HepG2 (cell line): ENCODE measurements around the gene SERP1. TPM values are rescaled to one million over a fixed set of nuclear protein-coding genes. Genes with fewer than 3 reads are reported as not detected.

ENCODE experiments used
- AGO1 ChIP-seq: fragments of 200-400 bp; formaldehyde crosslinking; IDR thresholded peaks from 2 replicates; pipeline ENCODE4 v1.6.1; 2017; ENCODE audit warnings: mild to moderate bottlenecking, low read depth, low read length, moderate library complexity; ENCODE audit not compliant: poor library complexity, severe bottlenecking
- AGO2 ChIP-seq: fragments of 200-400 bp; formaldehyde crosslinking; optimal IDR thresholded peaks from 2 replicates; pipeline ENCODE3; 2017; ENCODE audit warnings: mild to moderate bottlenecking, low read depth, low read length, moderate library complexity
- FOSL2 ChIP-seq: sonication (generic); formaldehyde crosslinking; IDR thresholded peaks from 2 replicates; pipeline ENCODE4 v1.4.0; 2020; ENCODE audit warnings: missing genetic modification reagents
- GATAD2A ChIP-seq: IDR thresholded peaks from 2 replicates; pipeline ENCODE4 v1.6.1; 2016
- MZF1 ChIP-seq: sonication (generic); formaldehyde crosslinking; IDR thresholded peaks from 2 replicates; pipeline ENCODE4 v1.8.1; 2023; ENCODE audit warnings: mild to moderate bottlenecking, missing genetic modification reagents, borderline replicate concordance
- NFE2 ChIP-seq: sonication (generic); formaldehyde crosslinking; IDR thresholded peaks from 2 replicates; pipeline ENCODE4 v1.4.0; 2020; ENCODE audit warnings: missing genetic modification reagents
- NR2F6 ChIP-seq, 2 experiments: IDR thresholded peaks; 2 replicates each; pipeline ENCODE4 v1.6.1; 2016; ENCODE audit warnings: antibody characterized with exemption in 1 of 2, mild to moderate bottlenecking in 1 of 2
- RORA ChIP-seq: sonication (generic); formaldehyde crosslinking; IDR thresholded peaks from 2 replicates; pipeline ENCODE4 v1.5.0; 2020; ENCODE audit warnings: mild to moderate bottlenecking, missing genetic modification reagents, moderate library complexity
- SALL1 ChIP-seq: sonication (generic); formaldehyde crosslinking; IDR thresholded peaks from 2 replicates; pipeline ENCODE4 v1.8.0; 2022; ENCODE audit warnings: mild to moderate bottlenecking, missing genetic modification reagents
- SP4 ChIP-seq: sonication (generic); formaldehyde crosslinking; IDR thresholded peaks from 2 replicates; pipeline ENCODE4 v1.8.1; 2023; ENCODE audit warnings: mild to moderate bottlenecking, missing genetic modification reagents
- SSRP1 ChIP-seq: IDR thresholded peaks from 2 replicates; pipeline ENCODE4 v1.6.1; 2016; ENCODE audit warnings: control low read depth
- TRIM24 ChIP-seq: sonication (generic); formaldehyde crosslinking; IDR thresholded peaks from 2 replicates; pipeline ENCODE4 v1.8.0; 2022; ENCODE audit warnings: mild to moderate bottlenecking, missing genetic modification reagents
- ZNF292 ChIP-seq: sonication (generic); formaldehyde crosslinking; IDR thresholded peaks from 2 replicates; pipeline ENCODE4 v1.8.1; 2022; ENCODE audit warnings: mild to moderate bottlenecking, low read depth, missing genetic modification reagents, borderline replicate concordance
- ZNF33B ChIP-seq: sonication (generic); formaldehyde crosslinking; IDR thresholded peaks from 2 replicates; pipeline ENCODE4 v1.5.1; 2020; ENCODE audit warnings: mild to moderate bottlenecking, missing genetic modification reagents
- ZNF605 ChIP-seq: sonication (generic); formaldehyde crosslinking; IDR thresholded peaks from 2 replicates; pipeline ENCODE4 v1.8.0; 2022; ENCODE audit warnings: mild to moderate bottlenecking, missing genetic modification reagents
- ZNF616 ChIP-seq: sonication (generic); formaldehyde crosslinking; IDR thresholded peaks from 2 replicates; pipeline ENCODE4 v1.5.0; 2020; ENCODE audit warnings: low read depth, mild to moderate bottlenecking, missing genetic modification reagents
- ZNF839 ChIP-seq: sonication (generic); formaldehyde crosslinking; IDR thresholded peaks from 2 replicates; pipeline ENCODE4 v1.4.0; 2020; ENCODE audit warnings: missing genetic modification reagents, mild to moderate bottlenecking, borderline replicate concordance
- polyA plus RNA-seq, 8 experiments: library from polyadenylated mRNA; depleted of rRNA in 3 of 8; stranded (reverse) in 7 of 8; unstranded in 1 of 8; fragments of >200 nt; fragmentation: Illumina TruSeq in 4 of 8; extraction: Trizol in 4 of 8; gene quantifications; 2 replicates each; pipeline versions ENCODE4 v1.2.1 to v1.2.3, GENCODE V29; 2011 to 2016; ENCODE audit warnings: low read depth in 4 of 8, missing spikeins in 1 of 8, mixed read lengths in 1 of 8; ENCODE audit not compliant: insufficient read depth in 1 of 8
- total RNA-seq, 5 experiments: library from RNA; depleted of rRNA; stranded (reverse); fragments of >200 nt; fragmentation: Illumina TruSeq; extraction: Trizol; gene quantifications; 2 replicates each; pipeline ENCODE4 v1.2.3, GENCODE V29; 2016; ENCODE audit warnings: low read depth in 1 of 5
- TF ChIP-seq, protein P1 (sequence below): sonication (generic); formaldehyde crosslinking; conservative IDR thresholded peaks from 2 replicates; pipeline ENCODE4 v1.4.0; 2020; ENCODE audit warnings: missing genetic modification reagents
- TF ChIP-seq, protein P2 (sequence below): IDR thresholded peaks from 2 replicates; pipeline ENCODE4 v1.6.1; 2012; ENCODE audit warnings: low read depth, low read length, improper control_type of control experiment
- TF ChIP-seq, protein P3 (sequence below): sonication (generic); formaldehyde crosslinking; IDR thresholded peaks from 2 replicates; pipeline ENCODE4 v1.8.0; 2022; ENCODE audit warnings: missing genetic modification reagents, mild to moderate bottlenecking, inconsistent platforms, borderline replicate concordance
- TF ChIP-seq, protein P4 (sequence below): sonication (generic); formaldehyde crosslinking; IDR thresholded peaks from 2 replicates; pipeline ENCODE4 v1.5.0; 2020; ENCODE audit warnings: mild to moderate bottlenecking, missing genetic modification reagents
- TF ChIP-seq, protein P5 (sequence below): IDR thresholded peaks from 2 replicates; pipeline ENCODE4 v1.6.1; 2016; ENCODE audit warnings: low read depth, borderline replicate concordance

Gene SERP1
- total and polyA plus RNA-seq, 2 of the 13 experiments (the other 11 are each of a cell fraction or from before 2014, with no cell fraction given): 61.2 to 95.0 TPM

DNA sequence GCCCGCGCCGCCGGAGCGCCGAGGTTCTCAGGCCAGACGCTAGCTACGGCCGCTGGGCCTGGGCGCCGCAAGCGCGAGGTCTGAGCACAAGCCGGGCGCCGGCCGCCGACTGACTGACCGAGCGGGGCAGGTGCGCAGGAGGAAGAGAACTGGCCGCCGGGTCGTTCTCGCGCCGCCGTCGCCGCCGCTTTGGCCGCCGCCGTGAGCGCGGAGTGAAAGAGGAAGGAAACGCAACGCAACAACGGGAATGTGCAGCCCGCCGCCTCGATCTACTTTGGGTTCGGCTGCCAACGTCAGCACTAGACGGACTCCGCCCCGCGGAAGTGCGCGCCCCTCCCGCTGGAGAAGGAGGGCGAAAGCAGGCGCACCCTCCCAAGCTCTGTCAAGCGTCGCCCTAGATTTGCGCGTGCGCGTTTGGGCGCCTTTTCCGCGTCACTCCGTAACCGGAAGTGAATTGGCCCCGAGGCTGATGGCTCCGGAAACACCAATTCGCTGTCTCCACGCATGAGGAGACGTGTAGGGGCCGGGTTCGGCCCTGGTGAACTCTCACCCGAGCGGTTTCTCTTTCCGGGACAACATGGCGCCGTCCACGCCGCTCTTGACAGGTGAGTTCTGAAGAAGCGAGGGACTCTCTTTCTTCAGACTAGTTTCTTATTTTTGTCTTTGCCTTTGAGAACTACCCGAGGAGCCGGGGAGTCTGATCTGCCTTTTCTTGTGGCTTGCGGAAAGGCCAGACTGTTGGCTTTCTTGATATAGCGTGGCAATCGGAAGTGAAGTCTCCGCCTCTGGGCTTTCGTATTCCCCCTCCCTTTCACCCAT is at the start of gene SERP1, which contains the start of gene EIF2A (continued):
- TF ChIP-seq, protein P1, sequence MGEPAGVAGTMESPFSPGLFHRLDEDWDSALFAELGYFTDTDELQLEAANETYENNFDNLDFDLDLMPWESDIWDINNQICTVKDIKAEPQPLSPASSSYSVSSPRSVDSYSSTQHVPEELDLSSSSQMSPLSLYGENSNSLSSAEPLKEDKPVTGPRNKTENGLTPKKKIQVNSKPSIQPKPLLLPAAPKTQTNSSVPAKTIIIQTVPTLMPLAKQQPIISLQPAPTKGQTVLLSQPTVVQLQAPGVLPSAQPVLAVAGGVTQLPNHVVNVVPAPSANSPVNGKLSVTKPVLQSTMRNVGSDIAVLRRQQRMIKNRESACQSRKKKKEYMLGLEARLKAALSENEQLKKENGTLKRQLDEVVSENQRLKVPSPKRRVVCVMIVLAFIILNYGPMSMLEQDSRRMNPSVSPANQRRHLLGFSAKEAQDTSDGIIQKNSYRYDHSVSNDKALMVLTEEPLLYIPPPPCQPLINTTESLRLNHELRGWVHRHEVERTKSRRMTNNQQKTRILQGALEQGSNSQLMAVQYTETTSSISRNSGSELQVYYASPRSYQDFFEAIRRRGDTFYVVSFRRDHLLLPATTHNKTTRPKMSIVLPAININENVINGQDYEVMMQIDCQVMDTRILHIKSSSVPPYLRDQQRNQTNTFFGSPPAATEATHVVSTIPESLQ (CRISPR knock-in tag): no peak
- peak; percentile 93 for TF ChIP-seq SALL1 (CRISPR knock-in tag)
- TF ChIP-seq, protein P2, sequence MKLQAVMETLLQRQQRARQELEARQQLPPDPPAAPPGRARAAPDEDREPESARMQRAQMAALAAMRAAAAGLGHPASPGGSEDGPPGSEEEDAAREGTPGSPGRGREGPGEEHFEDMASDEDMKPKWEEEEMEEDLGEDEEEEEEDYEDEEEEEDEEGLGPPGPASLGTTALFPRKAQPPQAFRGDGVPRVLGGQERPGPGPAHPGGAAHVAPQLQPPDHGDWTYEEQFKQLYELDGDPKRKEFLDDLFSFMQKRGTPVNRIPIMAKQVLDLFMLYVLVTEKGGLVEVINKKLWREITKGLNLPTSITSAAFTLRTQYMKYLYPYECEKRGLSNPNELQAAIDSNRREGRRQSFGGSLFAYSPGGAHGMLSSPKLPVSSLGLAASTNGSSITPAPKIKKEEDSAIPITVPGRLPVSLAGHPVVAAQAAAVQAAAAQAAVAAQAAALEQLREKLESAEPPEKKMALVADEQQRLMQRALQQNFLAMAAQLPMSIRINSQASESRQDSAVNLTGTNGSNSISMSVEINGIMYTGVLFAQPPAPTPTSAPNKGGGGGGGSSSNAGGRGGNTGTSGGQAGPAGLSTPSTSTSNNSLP: no peak
- TF ChIP-seq, protein P3, sequence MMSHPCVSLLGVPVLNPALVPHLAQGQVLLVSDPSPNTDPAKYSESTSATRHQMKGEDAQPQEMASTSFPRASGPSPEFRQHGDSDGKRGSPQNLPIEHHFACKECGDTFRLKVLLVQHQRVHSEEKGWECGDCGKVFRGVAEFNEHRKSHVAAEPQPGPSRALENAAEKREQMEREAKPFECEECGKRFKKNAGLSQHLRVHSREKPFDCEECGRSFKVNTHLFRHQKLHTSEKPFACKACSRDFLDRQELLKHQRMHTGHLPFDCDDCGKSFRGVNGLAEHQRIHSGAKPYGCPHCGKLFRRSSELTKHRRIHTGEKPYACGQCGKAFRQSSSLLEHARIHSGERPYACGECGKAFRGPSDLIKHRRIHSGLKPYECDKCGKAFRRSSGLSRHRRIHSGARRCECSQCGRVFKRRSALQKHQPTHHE (CRISPR knock-in tag): no peak
- no peak for TF ChIP-seq ZNF839 (CRISPR knock-in tag)
- no peak for TF ChIP-seq RORA (CRISPR knock-in tag)
- TF ChIP-seq MZF1 (CRISPR knock-in tag): 0 out of 2 replicates have a peak, but pooled peaks have one; percentile 48
- TF ChIP-seq ZNF33B (CRISPR knock-in tag): no peak
- TF ChIP-seq ZNF616: no peak
- TF ChIP-seq GATAD2A (CRISPR knock-in tag): no peak
- TF ChIP-seq AGO1: no peak
- TF ChIP-seq FOSL2 (CRISPR knock-in tag): peak; percentile 41; the same call in 1 of the 2 replicates
- TF ChIP-seq AGO2: peak; percentile 94
- no peak for TF ChIP-seq TRIM24 (CRISPR knock-in tag)
- TF ChIP-seq SP4 (CRISPR knock-in tag): peak; percentile 82
- no peak for TF ChIP-seq SSRP1
- peak; percentile 38; the same call in 1 of the 2 replicates for TF ChIP-seq NR2F6 (IDR thresholded peaks at IDR 0.05)
- peak; percentile 53; the same call in 1 of the 2 replicates for TF ChIP-seq NR2F6 (CRISPR knock-in tag; IDR thresholded peaks at IDR 0.05)
- TF ChIP-seq ZNF292 (CRISPR knock-in tag): 0 out of 2 replicates have a peak, but pooled peaks have one; percentile 39
- peak; percentile 93 for TF ChIP-seq ZNF605 (CRISPR knock-in tag)
- TF ChIP-seq, protein P4, sequence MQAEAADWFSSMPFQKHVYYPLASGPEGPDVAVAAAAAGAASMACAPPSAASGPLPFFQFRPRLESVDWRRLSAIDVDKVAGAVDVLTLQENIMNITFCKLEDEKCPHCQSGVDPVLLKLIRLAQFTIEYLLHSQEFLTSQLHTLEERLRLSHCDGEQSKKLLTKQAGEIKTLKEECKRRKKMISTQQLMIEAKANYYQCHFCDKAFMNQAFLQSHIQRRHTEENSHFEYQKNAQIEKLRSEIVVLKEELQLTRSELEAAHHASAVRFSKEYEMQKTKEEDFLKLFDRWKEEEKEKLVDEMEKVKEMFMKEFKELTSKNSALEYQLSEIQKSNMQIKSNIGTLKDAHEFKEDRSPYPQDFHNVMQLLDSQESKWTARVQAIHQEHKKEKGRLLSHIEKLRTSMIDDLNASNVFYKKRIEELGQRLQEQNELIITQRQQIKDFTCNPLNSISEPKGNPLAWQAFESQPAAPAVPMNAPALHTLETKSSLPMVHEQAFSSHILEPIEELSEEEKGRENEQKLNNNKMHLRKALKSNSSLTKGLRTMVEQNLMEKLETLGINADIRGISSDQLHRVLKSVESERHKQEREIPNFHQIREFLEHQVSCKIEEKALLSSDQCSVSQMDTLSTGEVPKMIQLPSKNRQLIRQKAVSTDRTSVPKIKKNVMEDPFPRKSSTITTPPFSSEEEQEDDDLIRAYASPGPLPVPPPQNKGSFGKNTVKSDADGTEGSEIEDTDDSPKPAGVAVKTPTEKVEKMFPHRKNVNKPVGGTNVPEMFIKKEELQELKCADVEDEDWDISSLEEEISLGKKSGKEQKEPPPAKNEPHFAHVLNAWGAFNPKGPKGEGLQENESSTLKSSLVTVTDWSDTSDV (CRISPR knock-in tag): peak; percentile 14; the same call in 1 of the 2 replicates
- TF ChIP-seq, protein P5, sequence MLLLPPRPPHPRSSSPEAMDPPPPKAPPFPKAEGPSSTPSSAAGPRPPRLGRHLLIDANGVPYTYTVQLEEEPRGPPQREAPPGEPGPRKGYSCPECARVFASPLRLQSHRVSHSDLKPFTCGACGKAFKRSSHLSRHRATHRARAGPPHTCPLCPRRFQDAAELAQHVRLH (CRISPR knock-in tag): 0 out of 2 replicates have a peak, but pooled peaks have one; percentile 24
- TF ChIP-seq NFE2 (CRISPR knock-in tag): no peak
